Measurements from ENCODE around the gene ZBTB20.

DNA sequence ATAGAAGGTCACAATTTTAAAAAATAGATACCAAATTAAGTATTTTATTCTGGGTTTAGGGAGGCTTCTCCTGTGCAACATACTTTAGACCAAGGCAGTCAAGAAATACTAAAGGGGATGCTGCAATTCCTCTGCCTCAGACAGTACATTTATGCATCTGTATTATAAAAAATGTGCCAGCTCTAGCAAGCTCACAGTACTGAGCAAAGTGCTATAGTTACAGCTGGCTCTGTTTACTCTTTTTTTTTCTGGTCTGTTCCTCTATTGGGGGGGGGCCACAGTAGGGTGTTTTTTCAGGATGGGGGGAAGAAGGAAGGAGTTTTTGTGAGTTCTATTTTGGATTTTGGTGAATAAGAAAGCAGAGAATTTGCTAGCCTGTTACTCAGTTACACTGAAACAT, 668.3 kb downstream of the ZBTB20 start:
- TF ChIP-seq, protein P1, sequence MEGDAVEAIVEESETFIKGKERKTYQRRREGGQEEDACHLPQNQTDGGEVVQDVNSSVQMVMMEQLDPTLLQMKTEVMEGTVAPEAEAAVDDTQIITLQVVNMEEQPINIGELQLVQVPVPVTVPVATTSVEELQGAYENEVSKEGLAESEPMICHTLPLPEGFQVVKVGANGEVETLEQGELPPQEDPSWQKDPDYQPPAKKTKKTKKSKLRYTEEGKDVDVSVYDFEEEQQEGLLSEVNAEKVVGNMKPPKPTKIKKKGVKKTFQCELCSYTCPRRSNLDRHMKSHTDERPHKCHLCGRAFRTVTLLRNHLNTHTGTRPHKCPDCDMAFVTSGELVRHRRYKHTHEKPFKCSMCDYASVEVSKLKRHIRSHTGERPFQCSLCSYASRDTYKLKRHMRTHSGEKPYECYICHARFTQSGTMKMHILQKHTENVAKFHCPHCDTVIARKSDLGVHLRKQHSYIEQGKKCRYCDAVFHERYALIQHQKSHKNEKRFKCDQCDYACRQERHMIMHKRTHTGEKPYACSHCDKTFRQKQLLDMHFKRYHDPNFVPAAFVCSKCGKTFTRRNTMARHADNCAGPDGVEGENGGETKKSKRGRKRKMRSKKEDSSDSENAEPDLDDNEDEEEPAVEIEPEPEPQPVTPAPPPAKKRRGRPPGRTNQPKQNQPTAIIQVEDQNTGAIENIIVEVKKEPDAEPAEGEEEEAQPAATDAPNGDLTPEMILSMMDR (IDR thresholded peaks at IDR 0.05; ENCODE audit: low read depth, low read length, poor library complexity, severe bottlenecking), result no peak
- TF ChIP-seq EZH2phosphoT487 (IDR thresholded peaks at IDR 0.05; ENCODE audit: borderline replicate concordance, low read length), result no peak
